ENCODE data around the gene KRTAP10-6.

GRCh38 chr21:44618504-44618903 lies 26.2 kb upstream of the KRTAP10-6 start:
- TF ChIP-seq CTCF (IDR thresholded peaks at IDR 0.05) (no peak), POLR2A (IDR thresholded peaks at IDR 0.05) (no peak)
